ENCODE data around the gene TYMP. TPM values are rescaled to one million over a fixed set of nuclear protein-coding genes. Genes with fewer than 3 reads are reported as not detected.
A peak's percentile ranks its signal among the peaks of the same experiment; 100 is the strongest.

The TYMP gene
- total and polyA plus RNA-seq, 10 of the 15 experiments (the other 5 are each of a cell fraction or from before 2014, with no cell fraction given) = 0.42 to 57.8 (median 24.6) TPM

DNA sequence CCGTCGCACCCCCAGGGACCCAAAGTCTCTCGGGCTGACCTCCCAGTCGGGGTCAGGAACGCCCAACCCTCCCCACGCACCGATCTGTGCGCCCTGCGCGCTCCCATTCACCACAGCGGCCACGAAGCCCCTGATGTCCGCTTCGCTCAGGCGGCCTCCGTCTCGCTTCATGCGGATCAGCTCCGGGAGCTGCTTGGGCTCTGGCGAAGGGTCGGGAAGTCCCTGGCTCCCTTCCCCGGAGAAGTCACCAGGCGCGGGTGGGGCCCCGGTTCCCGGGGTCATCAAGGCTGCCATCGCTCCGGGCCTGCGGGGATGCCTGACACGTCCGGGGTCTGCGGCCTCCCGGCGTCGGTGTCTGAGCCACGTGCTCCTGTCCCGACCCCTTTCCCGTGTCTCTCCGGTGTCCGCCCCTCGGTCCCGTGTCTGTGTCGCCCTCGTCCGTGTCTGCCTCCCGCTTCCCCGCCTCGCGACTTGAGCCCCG lies 356 bp downstream of the TYMP start (continued):
- no peak for TF ChIP-seq KAT2A (conservative IDR thresholded peaks at IDR 0.05; ENCODE audit: control insufficient read depth, low read depth, low read length)
- no peak for TF ChIP-seq SP1 (IDR thresholded peaks at IDR 0.05; ENCODE audit: low read depth, low read length)
- TF ChIP-seq, protein P1, sequence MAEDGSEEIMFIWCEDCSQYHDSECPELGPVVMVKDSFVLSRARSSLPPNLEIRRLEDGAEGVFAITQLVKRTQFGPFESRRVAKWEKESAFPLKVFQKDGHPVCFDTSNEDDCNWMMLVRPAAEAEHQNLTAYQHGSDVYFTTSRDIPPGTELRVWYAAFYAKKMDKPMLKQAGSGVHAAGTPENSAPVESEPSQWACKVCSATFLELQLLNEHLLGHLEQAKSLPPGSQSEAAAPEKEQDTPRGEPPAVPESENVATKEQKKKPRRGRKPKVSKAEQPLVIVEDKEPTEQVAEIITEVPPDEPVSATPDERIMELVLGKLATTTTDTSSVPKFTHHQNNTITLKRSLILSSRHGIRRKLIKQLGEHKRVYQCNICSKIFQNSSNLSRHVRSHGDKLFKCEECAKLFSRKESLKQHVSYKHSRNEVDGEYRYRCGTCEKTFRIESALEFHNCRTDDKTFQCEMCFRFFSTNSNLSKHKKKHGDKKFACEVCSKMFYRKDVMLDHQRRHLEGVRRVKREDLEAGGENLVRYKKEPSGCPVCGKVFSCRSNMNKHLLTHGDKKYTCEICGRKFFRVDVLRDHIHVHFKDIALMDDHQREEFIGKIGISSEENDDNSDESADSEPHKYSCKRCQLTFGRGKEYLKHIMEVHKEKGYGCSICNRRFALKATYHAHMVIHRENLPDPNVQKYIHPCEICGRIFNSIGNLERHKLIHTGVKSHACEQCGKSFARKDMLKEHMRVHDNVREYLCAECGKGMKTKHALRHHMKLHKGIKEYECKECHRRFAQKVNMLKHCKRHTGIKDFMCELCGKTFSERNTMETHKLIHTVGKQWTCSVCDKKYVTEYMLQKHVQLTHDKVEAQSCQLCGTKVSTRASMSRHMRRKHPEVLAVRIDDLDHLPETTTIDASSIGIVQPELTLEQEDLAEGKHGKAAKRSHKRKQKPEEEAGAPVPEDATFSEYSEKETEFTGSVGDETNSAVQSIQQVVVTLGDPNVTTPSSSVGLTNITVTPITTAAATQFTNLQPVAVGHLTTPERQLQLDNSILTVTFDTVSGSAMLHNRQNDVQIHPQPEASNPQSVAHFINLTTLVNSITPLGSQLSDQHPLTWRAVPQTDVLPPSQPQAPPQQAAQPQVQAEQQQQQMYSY (CRISPR knock-in tag; IDR thresholded peaks at IDR 0.05) = no peak
- no peak for TF ChIP-seq FOXK2 (IDR thresholded peaks at IDR 0.05)
- no peak for TF ChIP-seq FOXM1 (IDR thresholded peaks at IDR 0.05; ENCODE audit: low read depth, low read length)
- TF ChIP-seq TAF1 (IDR thresholded peaks at IDR 0.05; ENCODE audit: borderline replicate concordance, low read depth, low read length) = no peak
- no peak for TF ChIP-seq ESRRA (IDR thresholded peaks at IDR 0.05; ENCODE audit: low read length)
- TF ChIP-seq, protein P2, sequence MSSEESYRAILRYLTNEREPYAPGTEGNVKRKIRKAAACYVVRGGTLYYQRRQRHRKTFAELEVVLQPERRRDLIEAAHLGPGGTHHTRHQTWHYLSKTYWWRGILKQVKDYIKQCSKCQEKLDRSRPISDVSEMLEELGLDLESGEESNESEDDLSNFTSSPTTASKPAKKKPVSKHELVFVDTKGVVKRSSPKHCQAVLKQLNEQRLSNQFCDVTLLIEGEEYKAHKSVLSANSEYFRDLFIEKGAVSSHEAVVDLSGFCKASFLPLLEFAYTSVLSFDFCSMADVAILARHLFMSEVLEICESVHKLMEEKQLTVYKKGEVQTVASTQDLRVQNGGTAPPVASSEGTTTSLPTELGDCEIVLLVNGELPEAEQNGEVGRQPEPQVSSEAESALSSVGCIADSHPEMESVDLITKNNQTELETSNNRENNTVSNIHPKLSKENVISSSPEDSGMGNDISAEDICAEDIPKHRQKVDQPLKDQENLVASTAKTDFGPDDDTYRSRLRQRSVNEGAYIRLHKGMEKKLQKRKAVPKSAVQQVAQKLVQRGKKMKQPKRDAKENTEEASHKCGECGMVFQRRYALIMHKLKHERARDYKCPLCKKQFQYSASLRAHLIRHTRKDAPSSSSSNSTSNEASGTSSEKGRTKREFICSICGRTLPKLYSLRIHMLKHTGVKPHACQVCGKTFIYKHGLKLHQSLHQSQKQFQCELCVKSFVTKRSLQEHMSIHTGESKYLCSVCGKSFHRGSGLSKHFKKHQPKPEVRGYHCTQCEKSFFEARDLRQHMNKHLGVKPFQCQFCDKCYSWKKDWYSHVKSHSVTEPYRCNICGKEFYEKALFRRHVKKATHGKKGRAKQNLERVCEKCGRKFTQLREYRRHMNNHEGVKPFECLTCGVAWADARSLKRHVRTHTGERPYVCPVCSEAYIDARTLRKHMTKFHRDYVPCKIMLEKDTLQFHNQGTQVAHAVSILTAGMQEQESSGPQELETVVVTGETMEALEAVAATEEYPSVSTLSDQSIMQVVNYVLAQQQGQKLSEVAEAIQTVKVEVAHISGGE (CRISPR knock-in tag; IDR thresholded peaks at IDR 0.05) = no peak
- TF ChIP-seq IKZF2 (IDR thresholded peaks at IDR 0.05) = no peak
- TF ChIP-seq TARDBP (IDR thresholded peaks at IDR 0.05; ENCODE audit: borderline replicate concordance) = no peak
- TF ChIP-seq, protein P3, sequence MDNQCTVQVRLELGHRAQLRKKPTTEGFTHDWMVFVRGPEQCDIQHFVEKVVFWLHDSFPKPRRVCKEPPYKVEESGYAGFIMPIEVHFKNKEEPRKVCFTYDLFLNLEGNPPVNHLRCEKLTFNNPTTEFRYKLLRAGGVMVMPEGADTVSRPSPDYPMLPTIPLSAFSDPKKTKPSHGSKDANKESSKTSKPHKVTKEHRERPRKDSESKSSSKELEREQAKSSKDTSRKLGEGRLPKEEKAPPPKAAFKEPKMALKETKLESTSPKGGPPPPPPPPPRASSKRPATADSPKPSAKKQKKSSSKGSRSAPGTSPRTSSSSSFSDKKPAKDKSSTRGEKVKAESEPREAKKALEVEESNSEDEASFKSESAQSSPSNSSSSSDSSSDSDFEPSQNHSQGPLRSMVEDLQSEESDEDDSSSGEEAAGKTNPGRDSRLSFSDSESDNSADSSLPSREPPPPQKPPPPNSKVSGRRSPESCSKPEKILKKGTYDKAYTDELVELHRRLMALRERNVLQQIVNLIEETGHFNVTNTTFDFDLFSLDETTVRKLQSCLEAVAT (IDR thresholded peaks at IDR 0.05) = peak; percentile 96
- TF ChIP-seq, protein P4, sequence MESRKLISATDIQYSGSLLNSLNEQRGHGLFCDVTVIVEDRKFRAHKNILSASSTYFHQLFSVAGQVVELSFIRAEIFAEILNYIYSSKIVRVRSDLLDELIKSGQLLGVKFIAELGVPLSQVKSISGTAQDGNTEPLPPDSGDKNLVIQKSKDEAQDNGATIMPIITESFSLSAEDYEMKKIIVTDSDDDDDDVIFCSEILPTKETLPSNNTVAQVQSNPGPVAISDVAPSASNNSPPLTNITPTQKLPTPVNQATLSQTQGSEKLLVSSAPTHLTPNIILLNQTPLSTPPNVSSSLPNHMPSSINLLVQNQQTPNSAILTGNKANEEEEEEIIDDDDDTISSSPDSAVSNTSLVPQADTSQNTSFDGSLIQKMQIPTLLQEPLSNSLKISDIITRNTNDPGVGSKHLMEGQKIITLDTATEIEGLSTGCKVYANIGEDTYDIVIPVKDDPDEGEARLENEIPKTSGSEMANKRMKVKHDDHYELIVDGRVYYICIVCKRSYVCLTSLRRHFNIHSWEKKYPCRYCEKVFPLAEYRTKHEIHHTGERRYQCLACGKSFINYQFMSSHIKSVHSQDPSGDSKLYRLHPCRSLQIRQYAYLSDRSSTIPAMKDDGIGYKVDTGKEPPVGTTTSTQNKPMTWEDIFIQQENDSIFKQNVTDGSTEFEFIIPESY (IDR thresholded peaks at IDR 0.05) = no peak
- TF ChIP-seq, protein P5, sequence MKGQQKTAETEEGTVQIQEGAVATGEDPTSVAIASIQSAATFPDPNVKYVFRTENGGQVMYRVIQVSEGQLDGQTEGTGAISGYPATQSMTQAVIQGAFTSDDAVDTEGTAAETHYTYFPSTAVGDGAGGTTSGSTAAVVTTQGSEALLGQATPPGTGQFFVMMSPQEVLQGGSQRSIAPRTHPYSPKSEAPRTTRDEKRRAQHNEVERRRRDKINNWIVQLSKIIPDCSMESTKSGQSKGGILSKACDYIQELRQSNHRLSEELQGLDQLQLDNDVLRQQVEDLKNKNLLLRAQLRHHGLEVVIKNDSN (IDR thresholded peaks at IDR 0.05; ENCODE audit: borderline replicate concordance, extremely low read length, insufficient read depth, low read depth, low read length) = no peak
- TF ChIP-seq EED (IDR thresholded peaks at IDR 0.05; ENCODE audit: low read depth) = no peak
- TF ChIP-seq CREB1 (IDR thresholded peaks at IDR 0.05; ENCODE audit: low read depth) = no peak
